HG03280 (cell line): Measurements from ENCODE around the gene VIPR2.

Experiments used
- ATAC-seq: cut with Tn5 transposase; IDR thresholded peaks from one replicate; pipeline ENCODE4 v1.9.1; 2021; ENCODE audit warnings: mild to moderate bottlenecking, moderate library complexity; ENCODE audit not compliant: unreplicated experiment

VIPR2 gene

GRCh38 chr7:159158125-159158887 lies 13.6 kb upstream of the VIPR2 start:
- ATAC-seq: no peak

- ATAC-seq: no peak
Measured at GRCh38 chr7:159157714-159158113, 13.0 kb upstream of the VIPR2 start.

GRCh38 chr7:159156436-159157245 lies 12.0 kb upstream of the VIPR2 start:
- no peak for ATAC-seq

- ATAC-seq: no peak
Measured at GRCh38 chr7:159155410-159155809, 10.7 kb upstream of the VIPR2 start.

GRCh38 chr7:159154243-159154642 lies 9.6 kb upstream of the VIPR2 start:
- no peak for ATAC-seq

- no peak for ATAC-seq
Measured at GRCh38 chr7:159153511-159153910, 8.8 kb upstream of the VIPR2 start.

GRCh38 chr7:159152816-159153215 lies 8.1 kb upstream of the VIPR2 start:
- ATAC-seq: no peak

- no peak for ATAC-seq
Measured at GRCh38 chr7:159151231-159151630, 6.6 kb upstream of the VIPR2 start.

GRCh38 chr7:159149488-159149887 lies 4.8 kb upstream of the VIPR2 start:
- no peak for ATAC-seq

GRCh38 chr7:159148430-159149395 lies 4.0 kb upstream of the VIPR2 start:
- ATAC-seq: no peak

- no peak for ATAC-seq
Measured at GRCh38 chr7:159147687-159148086, 3.0 kb upstream of the VIPR2 start.

- ATAC-seq: no peak
Measured at GRCh38 chr7:159147246-159147645, 2.6 kb upstream of the VIPR2 start.

GRCh38 chr7:159146084-159146858 lies 1.6 kb upstream of the VIPR2 start:
- ATAC-seq: no peak

- ATAC-seq: no peak
Measured at GRCh38 chr7:159145490-159145855, 806 bp upstream of the VIPR2 start.

GRCh38 chr7:159143780-159144757 lies 598 bp downstream of the VIPR2 start:
- no peak for ATAC-seq

- ATAC-seq: no peak
Measured at GRCh38 chr7:159142730-159143129, 1.9 kb downstream of the VIPR2 start.

GRCh38 chr7:159142199-159142598 lies 2.5 kb downstream of the VIPR2 start:
- ATAC-seq: no peak

- ATAC-seq: no peak
Measured at GRCh38 chr7:159141660-159142059, 3.0 kb downstream of the VIPR2 start.

- no peak for ATAC-seq
Measured at GRCh38 chr7:159141167-159141566, 3.5 kb downstream of the VIPR2 start.
